Esophagus squamous epithelium (tissue), 4 donors: ENCODE measurements around the gene COL6A2.

Source experiments
- CTCF ChIP-seq, 6 experiments: fragments of 450-650 bp in 4 of 6; fragments of 200-600 bp in 2 of 6; sonication (generic) in 2 of 6; IDR thresholded peaks; one replicate each; pipeline ENCODE4 v1.5.1; 2016 to 2019; ENCODE audit warnings: antibody characterized with exemption in 6 of 6, mild to moderate bottlenecking in 4 of 6, moderate library complexity in 4 of 6
- POLR2A ChIP-seq, 4 donors: fragments of 450-650 bp; IDR thresholded peaks; one replicate each; pipeline ENCODE4 v1.6.1; 2017; ENCODE audit warnings: antibody characterized with exemption in 4 of 4, mild to moderate bottlenecking in 4 of 4, moderate library complexity in 3 of 4

DNA sequence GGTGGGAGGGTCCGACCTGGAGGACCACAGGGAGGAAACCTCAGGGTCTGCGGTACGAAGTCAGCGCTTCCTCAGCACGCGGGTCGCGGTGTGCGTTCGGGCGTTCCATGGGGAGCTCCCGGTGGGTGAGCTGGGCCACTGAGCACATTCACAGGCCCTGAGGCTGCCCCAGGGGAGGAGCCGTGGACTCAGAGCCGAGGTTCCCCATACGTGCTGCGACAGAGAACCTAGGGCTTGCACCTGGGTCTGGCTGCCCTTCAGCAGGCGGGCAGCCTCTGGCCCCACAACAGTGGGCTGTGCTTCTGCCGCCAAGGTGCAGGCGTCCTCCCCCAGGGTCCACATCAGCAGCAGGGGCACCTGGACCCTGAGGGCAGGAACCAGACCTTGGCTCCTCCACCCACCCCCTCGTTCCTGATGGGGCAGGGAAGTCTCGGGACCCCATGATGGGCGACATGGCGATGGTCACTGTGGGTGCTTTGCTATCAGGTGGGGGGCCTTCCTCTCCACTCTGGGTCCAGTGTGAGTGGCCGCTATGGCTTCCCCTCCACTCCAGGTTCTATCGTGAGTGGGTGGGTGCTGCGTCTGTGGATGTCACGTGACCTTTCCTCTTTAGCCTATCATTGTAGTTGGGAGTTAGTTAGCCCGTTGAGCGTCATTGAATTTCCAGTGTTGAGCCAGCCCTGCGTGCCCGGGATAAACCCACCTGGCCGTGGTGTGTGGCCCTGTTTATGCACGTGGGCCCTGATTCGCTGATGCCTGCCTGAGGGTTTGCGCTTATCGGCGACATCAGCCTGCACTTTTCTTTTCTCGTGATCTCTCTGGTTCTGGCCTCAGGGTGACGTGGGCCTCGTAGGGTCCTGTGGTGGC, 29.6 kb downstream of the COL6A2 start:
- TF ChIP-seq CTCF (IDR thresholded peaks at IDR 0.05) (no peak), POLR2A (IDR thresholded peaks at IDR 0.05) (no peak)
